Sciatic nerve (tissue), 2 donors: ENCODE results near the gene PHKG2. TPM values are rescaled to one million over a fixed set of nuclear protein-coding genes. Genes with fewer than 3 reads are reported as not detected.

Experiments
- ATAC-seq: fragments of 200-7000 bp; cut with Tn5 transposase; one replicate; pipeline ENCODE4 v1.9.1; 2020; ENCODE audit warnings: mild to moderate bottlenecking, moderate library complexity
- DNase-seq: peaks from one replicate; pipeline ENCODE4 v3.0.0-alpha.2; 2020; ENCODE audit warnings: low spot score
- intact Hi-C: fragments of 100-400 bp; cut with DNase I; formaldehyde crosslinking; loops from one replicate; pipeline ENCODE4 v1.14.2; 2022
- total RNA-seq: library from RNA; stranded (reverse); fragmentation: NEBNext Ultra II Directional; extraction: Animal tissue kit (Norgen Biotek cat#: 25700); gene quantifications from one replicate; pipeline ENCODE4 v1.2.1, GENCODE V29; 2021
- donor health status: DM: no; HTN: no; CAD: no.
- donor health status: DM: no; HTN: no; CAD: no.

Gene PHKG2
- total RNA-seq, 1 donor from 2014 or later: 21.3 TPM

DNA sequence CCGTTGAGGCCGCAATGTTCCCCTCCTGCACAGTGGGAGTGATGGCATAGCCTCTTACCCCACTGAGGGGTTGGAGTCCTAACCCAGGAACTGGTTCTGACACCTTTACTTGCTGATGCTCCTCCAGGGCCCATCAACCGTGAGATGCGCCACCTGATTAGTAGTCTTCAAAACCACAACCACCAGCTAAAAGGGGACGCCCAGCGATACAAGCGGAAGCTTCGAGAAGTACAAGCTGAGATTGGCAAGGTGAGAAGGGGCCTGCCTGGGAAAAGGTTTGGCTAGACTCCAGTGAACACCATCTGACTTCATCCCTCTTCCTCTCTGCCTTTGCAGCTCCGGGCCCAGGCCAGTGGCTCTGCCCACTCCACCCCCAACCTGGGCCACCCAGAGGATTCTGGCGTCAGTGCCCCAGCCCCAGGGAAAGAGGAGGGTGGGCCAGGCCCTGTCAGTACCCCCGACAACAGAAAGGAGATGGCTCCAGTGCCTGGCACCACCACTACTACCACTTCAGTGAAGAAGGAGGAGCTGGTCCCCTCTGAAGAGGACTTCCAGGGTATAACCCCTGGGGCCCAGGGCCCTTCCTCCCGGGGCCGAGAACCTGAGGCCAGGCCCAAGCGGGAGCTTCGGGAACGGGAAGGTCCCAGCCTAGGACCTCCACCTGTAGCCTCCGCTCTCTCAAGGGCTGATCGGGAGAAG, 19.7 kb downstream of the PHKG2 start:
- ATAC-seq (no peak), DNase-seq (no peak)
- intact Hi-C loops: no loop called here

DNA sequence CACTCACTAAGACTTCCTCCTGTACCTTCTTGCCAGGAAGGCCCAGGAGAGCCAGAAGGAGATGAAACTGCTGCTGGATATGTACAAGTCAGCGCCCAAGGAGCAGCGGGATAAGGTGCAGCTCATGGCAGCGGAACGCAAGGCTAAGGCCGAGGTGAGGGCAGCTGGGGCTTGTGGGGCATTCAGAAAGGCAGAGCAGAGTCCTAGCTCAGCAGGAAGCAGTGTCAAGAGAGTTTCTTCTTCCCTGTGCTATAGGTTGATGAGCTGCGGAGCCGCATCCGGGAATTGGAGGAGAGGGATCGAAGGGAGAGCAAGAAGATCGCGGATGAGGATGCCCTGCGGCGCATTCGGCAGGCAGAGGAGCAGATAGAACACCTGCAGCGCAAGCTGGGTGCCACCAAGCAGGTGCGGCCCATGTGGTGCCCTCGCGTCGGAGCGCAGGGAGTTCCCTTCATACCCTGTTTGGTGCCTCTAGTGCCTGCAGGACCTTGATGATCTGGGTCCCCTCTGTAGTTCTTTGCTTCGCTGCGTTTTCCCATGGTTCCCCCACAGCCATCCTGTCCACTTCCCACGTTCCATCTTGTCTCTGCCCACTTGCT, 20.5 kb downstream of the PHKG2 start:
- intact Hi-C loops: no loop called here
- ATAC-seq (no peak), DNase-seq (no peak)

DNA sequence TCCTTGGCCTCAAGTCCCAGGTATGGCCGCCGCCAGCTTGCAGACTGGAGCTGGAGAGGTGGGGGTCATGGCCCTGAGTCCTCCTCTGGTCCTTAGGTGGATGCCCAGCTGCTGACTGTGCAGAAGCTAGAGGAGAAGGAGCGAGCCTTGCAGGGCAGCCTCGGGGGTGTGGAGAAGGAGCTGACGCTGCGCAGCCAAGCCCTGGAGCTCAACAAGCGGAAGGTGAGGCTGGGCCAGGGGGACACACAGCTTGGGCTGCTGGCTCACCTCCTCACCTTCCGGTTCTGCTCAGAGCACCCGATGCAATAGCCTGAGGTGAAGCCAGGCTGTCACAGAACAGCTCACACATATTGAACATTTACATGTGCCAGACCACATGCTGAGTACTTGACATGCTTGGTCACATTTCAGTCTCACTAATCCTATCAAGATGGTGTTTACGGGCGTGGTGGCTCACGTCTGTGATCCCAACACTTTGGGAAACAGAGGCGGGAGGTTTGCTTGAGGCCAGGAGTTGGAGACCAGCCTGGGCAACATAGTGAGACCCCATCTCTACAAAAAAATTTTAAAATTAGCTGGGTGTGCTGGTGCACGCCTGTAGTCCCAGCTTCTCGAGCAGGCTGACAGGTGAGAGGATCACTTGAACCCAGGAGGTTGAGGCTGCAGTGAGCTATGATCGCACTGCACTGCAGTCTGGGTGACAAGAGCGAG, 21.3 kb downstream of the PHKG2 start:
- intact Hi-C loops: no loop called here
- ATAC-seq: no peak
- DNase-seq: no peak

DNA sequence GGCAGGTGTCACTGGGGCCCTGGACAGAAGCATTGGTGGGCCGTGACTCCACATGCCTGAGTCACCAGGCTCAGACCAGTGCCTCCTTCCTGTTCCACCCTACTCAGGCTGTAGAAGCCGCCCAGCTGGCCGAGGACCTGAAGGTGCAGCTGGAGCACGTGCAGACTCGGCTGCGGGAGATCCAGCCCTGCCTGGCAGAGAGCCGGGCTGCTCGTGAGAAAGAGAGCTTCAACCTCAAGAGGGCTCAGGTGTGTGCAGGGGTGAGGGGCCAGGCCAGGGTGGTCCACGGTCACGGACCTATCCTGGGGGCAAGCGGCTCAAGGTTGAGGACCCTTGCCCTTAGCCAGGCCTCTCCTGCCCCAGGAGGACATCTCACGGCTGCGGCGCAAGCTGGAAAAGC, 23.5 kb downstream of the PHKG2 start:
- DNase-seq (no peak), ATAC-seq (no peak)
- intact Hi-C loops: no loop called here

DNA sequence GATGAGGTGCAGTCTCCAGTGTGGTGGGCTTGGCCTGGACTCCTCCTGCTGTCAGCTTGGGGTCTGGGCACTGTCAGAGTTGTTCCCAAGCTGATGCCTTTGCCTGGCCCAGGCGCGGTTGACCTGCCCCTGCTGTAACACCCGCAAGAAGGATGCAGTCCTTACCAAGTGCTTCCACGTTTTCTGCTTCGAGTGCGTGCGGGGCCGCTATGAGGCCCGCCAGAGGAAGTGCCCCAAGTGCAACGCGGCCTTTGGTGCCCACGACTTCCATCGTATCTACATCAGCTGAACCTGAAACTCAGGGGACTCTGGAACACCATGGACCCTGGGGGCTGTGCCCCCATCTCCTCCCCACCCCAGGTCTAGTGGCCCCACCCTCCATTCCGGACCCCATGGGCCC, 25.6 kb downstream of the PHKG2 start:
- DNase-seq: no peak

DNA sequence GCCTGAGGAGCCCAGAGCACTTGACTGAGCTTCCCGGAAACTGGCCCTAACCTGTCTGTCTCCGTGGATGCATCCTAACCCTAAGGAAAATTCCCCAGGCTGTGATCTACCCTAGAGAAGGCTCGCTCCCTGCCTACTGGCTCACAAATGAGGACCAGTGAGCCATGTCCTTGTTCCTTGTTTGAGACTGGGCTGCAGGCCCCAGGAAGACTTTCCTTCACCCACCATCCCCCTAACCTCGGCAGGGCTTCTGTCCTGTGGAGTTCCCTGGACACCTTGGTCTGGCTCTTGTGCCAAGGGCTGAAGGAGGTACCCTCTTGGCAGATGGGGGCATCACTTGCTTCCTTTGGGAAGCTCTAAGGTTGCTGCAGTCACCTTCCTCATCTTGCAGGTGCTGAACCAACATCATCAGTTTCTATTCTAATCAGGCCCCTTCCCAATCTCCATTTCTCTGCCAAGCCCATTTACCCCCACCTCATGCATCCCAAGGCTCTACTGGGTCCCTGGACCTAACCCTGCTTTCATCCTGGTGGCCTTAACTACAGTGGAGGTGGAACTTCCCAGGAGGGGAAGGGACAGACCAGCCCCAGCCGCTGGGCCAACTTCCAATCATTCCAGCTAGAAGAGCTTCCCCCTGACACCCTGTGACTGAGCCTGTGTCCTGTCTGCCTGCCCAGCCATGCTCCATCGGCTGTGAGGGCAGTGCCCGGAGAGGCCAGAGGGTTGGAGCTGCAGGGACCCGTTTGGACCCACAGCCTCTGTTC, 26.3 kb downstream of the PHKG2 start:
- intact Hi-C loops: no loop called here
- DNase-seq (no peak), ATAC-seq (peak; percentile 3)

More for the DNA sequence above, 25.6 kb downstream of the PHKG2 start:
- no peak for ATAC-seq
- intact Hi-C loops: no loop called here

DNA sequence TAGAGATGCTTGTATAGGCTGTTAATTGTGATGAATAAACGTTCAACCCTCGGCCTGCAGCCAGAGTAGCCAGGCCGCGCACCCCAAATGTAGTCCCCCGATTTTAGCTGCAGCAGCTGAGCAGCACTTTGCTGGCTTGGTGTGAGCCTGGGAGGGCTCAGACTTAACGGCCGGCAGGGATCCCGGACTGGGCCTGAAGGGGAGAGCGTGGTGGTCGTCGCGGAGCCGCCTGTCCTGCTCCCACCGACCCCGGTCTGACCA, 26.8 kb downstream of the PHKG2 start:
- DNase-seq: no peak
- no peak for ATAC-seq
- intact Hi-C loops: no loop called here

DNA sequence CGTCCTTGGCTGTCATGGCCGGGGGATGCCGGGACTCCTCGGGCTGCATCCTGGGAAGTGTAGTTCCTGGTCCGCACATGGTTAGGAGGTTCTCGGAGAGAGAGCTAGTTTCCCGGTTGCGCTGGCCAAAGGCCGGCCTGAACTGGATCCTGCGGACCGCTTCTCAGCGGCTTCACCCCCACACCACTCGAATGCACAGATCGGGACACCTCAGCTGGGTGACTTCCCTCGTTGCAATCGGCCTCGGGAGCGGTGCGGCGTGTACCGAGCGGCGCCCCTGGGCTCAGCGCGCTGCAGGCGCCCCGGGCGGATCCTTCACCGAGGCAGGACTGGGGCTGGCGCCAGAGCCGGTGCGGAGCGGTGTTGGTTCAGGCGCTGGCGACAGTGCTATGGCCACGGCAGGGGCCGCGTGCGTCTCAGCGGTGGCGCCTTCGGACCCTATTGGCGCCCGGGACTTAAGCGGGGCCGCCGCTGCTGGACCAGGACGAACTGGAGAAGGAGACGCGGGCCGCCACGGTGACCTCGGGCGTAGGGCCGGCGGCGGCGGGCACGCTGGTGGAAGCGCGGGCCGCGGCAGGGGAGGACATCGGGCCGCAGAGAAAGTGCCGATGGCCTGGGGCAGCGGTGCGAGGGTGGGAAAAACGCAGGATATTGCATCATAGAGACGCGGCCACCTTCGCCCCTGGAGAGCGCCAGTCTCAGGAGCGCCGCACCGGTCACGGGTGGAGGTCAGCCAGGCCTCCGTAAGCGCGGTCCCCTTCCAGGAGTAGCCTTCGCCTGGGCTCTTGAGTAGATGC, 27.4 kb downstream of the PHKG2 start:
- ATAC-seq (peak; percentile 84), DNase-seq (peak; percentile 89)

DNA sequence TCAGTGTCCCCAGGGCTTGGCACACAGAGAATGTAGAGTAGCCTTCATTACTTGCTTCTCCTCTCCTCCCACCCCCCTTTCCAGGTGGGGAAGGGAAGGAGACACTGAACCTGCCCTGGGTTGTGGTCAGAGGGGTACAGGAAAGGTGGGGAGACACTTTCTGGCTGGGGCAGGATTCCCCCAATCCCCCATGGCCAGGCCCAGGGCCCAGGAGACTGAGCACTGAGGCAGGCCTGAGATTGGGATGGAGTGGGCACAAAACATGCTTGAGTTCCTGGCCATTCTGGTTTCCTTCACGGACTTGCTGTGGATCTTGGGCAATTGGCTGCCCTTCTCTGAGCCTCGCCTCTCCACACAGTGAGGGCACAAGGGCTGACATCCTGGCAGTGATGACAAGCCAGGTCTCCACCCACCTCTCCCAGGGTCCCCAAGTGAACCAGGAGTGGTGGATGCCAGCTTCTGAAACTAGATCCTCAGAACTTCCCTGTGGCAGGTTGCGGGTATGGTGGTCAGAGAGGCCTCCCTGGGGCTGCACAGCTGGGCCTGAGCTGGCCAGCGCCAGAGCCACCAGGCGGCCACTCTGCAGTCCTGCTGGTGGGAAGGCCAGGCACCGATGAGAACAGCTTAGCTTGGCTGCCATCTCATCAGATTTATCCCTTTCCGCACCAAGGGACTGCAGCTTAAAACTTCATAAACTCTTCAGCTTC, 29.5 kb downstream of the PHKG2 start:
- intact Hi-C loops: no loop called here
- no peak for DNase-seq

More for the DNA sequence above, 27.4 kb downstream of the PHKG2 start:
- intact Hi-C loops: no loop called here

DNA sequence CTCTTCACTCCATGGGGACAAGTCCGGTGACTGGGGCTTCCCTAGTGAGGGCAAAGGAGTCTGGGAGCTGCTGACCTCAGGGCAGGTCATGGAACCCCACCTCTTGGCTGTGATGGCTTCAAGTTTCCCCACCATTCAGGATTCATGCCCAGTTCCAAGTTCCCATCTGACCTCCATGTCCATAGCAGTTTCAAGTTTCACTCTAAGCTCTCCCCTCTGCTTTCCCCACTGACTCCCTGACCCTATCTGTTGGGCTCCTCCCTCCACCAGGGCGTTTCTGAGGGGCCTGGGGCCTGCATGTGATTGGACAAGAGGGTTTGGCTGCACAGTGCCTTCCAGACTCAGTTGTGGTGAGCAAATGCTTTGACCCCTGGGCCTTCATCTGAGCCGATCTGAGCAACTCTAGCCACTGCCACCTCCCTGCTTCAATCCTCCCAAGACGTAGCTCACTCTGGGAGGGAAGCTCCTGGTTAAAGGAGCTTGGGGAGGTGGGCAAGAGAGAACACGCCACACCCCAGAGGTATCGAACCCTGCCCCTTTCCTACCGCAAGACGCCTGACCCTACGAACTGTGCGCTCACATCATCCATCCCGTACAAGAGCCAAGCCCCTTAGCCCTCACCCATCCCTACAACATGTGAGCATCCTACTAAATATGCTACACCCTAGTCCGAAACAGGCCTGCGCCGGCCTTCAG, 30.5 kb downstream of the PHKG2 start:
- peak; percentile 74 for ATAC-seq

More for the DNA sequence above, 29.5 kb downstream of the PHKG2 start:
- no peak for ATAC-seq

DNA sequence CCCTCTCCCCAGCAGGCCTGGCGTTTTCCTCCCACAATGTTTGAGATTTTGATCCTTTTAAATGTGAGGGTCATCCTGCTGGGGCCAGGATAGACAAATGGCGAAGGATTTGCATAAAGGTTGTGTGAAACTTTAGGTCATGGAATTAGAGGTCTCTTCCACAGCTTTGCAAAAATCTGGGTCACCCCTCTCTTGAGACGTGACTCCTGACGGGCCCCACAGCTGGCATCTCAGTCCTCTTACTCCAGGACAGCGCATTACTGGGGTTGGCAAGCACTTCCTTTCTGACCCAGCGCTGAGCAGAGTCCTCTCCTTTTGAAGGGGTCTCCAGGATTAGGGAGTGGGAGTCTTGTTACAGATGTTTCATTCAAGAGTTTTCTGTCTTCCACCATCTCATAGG, 31.4 kb downstream of the PHKG2 start:
- DNase-seq (no peak), ATAC-seq (no peak)
- intact Hi-C loops: no loop called here

More for the DNA sequence above, 30.5 kb downstream of the PHKG2 start:
- intact Hi-C loops: no loop called here
- no peak for DNase-seq

DNA sequence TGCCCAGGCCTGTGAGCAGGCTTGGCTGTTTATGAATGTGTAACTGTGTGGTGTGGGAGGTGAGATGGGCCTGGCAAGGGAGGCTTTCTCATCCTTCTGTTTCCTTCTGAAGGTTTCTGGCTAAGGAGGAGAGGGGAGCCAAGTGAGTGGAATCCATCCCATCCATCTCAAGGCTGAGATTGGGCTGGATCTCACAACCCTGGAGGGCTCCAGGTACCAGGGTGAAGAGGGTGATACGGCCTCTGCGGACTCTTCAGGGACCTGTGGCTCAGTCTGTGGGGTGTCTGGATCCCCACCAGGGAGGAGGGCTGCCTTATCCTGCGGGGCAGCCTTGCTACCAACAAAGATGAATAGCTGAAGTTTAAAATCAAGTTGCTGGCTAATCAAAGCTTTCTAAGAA, 31.8 kb downstream of the PHKG2 start:
- DNase-seq: no peak
- intact Hi-C loops: no loop called here
- no peak for ATAC-seq

DNA sequence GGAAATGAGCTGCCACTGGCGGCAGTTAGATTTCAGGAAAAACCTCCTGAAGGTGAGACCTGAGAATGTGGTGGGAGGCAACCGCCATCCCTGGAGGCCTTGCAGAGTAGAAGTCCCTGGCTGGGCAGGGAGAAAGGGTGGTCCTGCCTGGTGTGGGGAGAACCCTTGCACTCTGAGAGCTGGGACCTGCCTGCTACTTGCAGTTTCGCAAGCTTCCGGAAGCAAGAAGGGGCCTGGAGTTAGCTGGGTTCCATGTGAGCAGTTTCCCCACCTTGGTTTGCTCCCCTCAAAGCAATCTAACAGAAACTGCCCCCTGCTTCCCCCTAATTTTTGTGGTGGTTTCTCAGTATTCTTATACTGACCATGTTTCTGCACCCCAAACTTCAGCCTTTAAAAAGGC, 32.3 kb downstream of the PHKG2 start:
- intact Hi-C loops: no loop called here
- DNase-seq (no peak), ATAC-seq (no peak)

DNA sequence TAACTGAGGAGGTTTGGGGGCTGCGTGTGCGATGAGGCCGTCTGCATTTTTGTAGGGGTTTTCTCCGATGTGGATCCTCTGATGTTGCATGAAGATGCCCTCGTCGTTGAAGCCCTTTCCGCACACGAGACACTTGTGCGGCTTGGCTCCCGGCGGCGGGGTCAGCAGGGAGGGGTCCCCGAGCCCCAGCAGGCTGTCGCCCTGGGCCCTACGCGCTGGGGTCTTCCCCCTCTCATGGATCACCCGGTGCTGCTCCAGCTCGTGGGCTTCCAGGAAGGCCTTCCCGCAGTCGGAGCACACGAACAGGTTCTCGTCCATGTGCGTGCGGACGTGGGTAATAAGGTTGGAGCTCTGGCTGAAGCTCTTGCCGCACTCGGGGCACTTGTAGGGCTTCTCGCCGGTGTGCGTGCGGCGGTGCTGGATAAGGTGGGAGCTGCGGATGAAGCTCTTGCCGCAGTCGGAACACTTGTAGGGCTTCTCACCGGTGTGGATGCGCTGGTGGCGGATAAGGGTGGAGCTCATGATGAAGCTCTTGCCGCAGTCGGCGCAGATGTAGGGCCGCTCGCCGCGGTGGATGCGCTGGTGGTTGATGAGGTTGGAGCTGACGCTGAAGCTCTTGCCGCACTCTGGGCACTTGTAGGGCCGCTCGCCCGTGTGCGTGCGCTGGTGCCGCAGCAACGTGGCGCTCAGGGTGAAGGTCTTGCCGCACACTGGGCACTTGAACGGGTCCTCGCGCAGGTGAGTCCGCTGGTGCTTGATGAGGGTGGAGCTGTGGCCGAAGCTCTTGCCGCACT, 34.5 kb downstream of the PHKG2 start:
- intact Hi-C loops: no loop called here
- ATAC-seq (no peak), DNase-seq (no peak)

DNA sequence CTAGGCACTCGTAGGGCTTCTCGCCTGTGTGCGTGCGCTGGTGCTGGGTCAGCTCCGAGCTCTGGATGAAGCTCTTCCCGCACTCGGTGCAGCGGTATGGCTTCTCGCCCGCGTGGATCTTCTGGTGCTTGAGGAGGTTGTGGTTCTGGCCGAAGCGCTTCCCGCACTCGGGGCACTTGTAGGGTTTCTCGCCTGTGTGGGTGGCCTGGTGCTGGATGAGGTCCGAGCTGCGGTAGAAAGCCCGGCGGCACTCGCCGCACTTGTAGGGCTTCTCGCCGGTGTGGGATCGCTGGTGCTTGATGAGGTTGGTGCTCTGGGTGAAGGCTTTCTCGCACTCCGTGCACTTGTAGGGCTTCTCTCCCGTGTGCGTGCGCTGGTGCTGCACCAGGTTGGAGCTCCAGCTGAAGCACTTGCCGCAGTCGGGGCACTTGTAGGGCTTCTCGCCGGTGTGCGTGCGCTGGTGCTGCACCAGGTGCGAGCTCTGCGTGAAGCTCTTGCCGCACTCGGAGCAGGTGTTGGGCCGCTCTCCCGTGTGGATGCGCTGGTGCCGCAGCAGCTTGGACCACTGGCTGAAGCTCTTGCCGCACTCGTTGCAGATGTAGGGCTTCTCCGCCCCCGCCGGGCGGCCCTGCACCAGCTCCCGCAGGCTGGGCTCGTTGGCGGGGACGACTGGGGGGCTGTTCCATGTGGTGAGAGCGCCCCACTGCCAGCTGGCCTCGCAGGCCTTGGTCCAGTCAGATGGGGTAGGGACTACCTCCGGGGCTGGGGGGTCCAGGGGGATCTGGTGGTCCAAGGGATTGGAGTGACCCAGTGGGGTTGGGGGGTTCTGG, 35.3 kb downstream of the PHKG2 start:
- ATAC-seq (no peak), DNase-seq (no peak)
- intact Hi-C loops: no loop called here

DNA sequence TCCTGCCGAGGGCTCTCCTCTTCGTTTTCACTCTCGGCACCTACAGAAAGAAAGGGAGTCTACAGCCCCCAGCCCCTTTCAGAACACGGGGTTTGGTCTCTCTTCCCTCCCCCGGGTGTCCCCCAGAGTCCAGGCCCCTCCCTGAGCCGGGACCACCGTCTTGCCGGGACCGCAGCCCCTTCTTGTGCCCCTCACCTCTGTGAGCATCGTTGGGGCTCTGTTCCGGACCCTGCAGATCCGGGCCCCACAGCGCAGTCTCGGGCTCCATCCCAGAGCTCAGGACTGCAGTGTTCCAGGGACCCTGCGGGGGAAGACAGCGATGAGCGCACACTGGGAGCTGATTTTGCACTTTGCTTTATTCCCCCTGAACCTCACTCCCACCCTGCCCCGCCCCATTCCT, 36.0 kb downstream of the PHKG2 start:
- DNase-seq (no peak), ATAC-seq (no peak)
- intact Hi-C loops: no loop called here
